ENCODE data around the gene NMU. TPM values are rescaled to one million over a fixed set of nuclear protein-coding genes. Genes with fewer than 3 reads are reported as not detected.

The NMU gene
- total RNA-seq: not detected in 2 replicates

DNA sequence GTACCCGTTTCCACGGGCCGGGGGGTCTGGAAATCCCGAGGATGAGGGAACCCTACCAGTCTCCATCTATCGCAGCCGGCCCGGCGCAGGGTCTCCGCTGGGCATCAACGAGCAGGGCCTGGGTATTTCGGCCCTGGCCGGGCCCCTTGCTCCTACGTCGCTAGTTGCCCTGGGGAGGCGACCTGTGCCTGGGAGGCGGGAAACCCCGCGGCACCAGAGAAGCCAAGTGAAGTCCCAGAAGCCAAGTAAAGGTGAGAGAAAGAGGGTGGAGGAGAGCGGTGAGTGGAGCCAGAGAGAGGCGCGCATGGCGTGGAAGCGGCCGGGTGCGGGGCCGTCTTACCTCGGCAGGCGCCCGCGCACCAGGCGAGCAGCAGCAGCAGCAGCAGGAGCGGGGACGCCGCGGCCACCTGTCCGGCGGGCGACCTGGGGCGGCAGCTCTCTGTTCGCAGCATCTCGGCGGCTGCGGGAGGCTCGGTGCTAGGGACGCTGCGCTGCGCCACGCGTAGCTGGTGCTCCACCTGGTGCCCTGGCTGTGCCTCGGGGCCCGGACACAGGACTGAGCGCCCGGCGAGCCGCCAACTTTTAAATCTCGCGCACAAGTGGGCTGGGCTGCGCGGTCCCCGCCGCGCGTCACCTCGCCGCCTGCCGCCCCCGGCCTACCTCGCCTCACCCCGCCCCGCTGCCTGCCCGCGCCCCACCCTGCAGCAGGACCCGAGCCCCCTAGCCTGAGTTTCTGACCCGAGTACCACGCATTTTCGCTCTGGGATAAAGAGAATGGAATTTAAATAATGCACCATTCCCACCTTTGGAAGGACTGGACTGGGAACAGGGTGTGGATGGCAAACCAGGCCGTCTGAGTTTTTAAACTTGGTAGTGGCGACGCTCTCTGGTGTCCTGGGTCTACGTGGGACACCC is at the start of gene NMU:
NMU (minus strand) TSS at position 558 of the 915 bp plus-strand sequence; CDS start at position 452, 106 bp downstream.

DNA sequence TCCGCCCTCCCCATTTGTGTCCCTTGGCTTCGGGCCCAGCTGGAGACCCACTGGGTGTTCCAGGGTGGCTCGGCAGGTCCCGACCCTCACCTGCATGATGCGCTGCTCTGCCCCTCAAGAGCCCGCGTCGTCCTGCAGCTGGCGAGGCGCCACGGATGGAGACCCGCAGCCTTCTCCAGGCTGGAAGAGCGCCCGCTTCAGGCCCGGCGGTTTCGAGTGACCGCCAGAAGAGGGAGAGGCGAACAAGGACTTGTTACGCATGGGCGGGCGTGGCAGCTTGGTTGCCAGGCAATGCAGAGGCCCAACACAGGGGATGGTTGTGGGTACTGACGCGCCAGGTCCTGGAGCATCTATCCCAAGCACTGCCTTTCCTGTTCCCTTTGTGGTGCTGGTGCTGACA is 44.1 kb downstream of the NMU start, which contains the start of gene PDCL2:
PDCL2 (minus strand) TSS at position 232 of the 400 bp plus-strand sequence; CDS start at position 96, 136 bp downstream.

DNA sequence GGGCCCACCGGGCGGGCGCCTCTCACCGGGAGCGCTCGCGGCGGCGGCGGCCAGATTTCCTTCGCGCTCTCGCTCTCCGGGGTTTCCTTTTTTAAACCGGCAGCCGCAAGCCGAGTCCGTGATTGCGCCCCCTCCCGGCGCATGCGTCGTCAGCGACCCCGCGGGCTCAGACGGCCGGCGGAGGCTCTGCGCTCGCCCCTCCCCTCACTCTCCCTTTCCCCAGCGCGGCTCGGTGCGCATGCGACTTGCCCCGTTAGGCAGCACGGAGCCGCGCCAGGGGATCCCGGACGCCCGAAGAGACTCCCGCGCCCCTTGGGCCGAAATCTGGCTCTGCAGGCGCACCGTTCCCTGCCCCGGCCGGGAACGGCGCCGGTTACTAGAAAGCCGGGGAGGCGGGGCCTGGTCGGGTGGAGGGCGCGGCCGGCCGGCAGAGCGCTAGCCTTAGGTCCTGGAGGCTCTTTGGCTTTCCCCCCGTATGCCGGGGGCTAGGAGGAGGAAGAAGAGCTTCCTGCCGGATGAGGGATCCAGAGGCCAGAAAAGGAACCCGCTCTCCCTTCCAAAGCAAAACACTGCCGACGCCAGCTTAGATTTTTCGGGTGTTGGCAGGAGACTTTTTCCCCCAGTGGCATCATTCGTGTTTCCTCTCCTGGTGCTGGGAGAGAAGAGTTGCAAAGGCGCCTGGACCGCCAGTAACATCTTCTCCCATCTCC is 89.2 kb downstream of the NMU start, which contains the start of gene CLOCK:
CLOCK (minus strand) TSS at position 154 of the 710 bp plus-strand sequence. CDS start 64,124 bp downstream, outside the sequence.

Other genes with a start within 250 kb of the NMU start
- gene TMEM165, start 240.3 kb downstream of the NMU start, total RNA-seq: 148 and 154 TPM in 2 replicates
- 28.4 and 39.6 TPM in 2 replicates for gene CLOCK, start 89.4 kb downstream of the NMU start, total RNA-seq
- gene PDCL2, start 44.1 kb downstream of the NMU start, total RNA-seq: not detected in 2 replicates
- not detected in 2 replicates for gene EXOC1L, start 183.5 kb upstream of the NMU start, total RNA-seq
- 37.2 and 46.7 TPM in 2 replicates for gene EXOC1, start 217.3 kb upstream of the NMU start, total RNA-seq

All from vein endothelial cell (primary cell).